ENCODE data around the gene RYR2. TPM values are rescaled to one million over a fixed set of nuclear protein-coding genes. Genes with fewer than 3 reads are reported as not detected.

Gene RYR2
- total RNA-seq, 1 experiment from 2014 or later = 0.03 TPM

GRCh38 chr1:237062976-237063375 is 21.0 kb downstream of the RYR2 start:
- TF ChIP-seq, protein P1, sequence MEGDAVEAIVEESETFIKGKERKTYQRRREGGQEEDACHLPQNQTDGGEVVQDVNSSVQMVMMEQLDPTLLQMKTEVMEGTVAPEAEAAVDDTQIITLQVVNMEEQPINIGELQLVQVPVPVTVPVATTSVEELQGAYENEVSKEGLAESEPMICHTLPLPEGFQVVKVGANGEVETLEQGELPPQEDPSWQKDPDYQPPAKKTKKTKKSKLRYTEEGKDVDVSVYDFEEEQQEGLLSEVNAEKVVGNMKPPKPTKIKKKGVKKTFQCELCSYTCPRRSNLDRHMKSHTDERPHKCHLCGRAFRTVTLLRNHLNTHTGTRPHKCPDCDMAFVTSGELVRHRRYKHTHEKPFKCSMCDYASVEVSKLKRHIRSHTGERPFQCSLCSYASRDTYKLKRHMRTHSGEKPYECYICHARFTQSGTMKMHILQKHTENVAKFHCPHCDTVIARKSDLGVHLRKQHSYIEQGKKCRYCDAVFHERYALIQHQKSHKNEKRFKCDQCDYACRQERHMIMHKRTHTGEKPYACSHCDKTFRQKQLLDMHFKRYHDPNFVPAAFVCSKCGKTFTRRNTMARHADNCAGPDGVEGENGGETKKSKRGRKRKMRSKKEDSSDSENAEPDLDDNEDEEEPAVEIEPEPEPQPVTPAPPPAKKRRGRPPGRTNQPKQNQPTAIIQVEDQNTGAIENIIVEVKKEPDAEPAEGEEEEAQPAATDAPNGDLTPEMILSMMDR (IDR thresholded peaks at IDR 0.05) = no peak
- TF ChIP-seq REST (IDR thresholded peaks at IDR 0.05; ENCODE audit: insufficient read depth in 1 of 2, low read depth in 2 of 2, low read length in 1 of 2) (no peak), SIN3A (IDR thresholded peaks at IDR 0.05; ENCODE audit: borderline replicate concordance, insufficient read depth, low read depth, low read length) (no peak), POLR2AphosphoS5 (IDR thresholded peaks at IDR 0.05; ENCODE audit: low read depth, low read length) (no peak), TCF7L2 (IDR thresholded peaks at IDR 0.05; ENCODE audit: low read depth, low read length) (no peak)
- CTCF ChIA-PET = no interaction called here
- Histone ChIP-seq H3K4me1 (ENCODE audit: control insufficient read depth, insufficient read depth, low read length) (no peaks in the 10 kb centered on the region), H3K27ac (ENCODE audit: low read length) (no peak overlapping the region), H3K36me3 (ENCODE audit: control insufficient read depth, insufficient read depth, low read length) (no peaks in the 10 kb centered on the region), H3K9me3 (ENCODE audit: control insufficient read depth, insufficient read depth, low read depth, low read length) (no peaks in the 10 kb centered on the region), H3K4me3 (ENCODE audit: low read depth in 2 of 2, low read length in 2 of 2) (no peak overlapping the region), H3K27me3 (ENCODE audit: control insufficient read depth, insufficient read depth, low read length) (no peaks in the 10 kb centered on the region)
- in situ Hi-C loops (cut with HindIII; ENCODE audit: low pct_unique_long_range_greater_than_20kb, low sequenced_read_pairs) = no loop called here
- DNase-seq (ENCODE audit: low read depth, low spot score) (no peak), ATAC-seq (no peak)
- BruUV-seq (replicated peaks) = no TSS peak
- intact Hi-C loops (cut with micrococcal nuclease; ENCODE audit: unreplicated experiment) = no loop called here
- POLR2A ChIA-PET = no interaction called here

DNA sequence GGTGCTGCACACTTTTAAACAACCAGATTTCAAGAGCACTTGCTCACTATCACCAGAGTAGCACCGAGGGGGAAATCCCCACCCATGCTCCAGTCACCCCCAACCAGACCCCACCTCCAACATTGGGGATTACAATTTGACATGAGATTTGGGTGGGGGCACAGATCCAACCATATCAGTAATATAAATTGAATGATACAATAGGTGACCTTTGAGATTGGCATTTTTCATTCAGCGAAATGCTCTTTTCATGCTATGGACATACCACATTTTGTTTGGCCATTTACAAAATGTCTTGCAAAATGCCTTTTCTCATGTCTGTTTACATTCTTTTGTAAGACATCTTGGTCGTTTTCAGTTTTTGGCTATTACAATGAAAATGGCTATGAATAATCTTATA is 23.9 kb downstream of the RYR2 start:
- no peaks in the 10 kb centered on the region for H3K9me3 ChIP-seq (ENCODE audit: control insufficient read depth, insufficient read depth, low read depth, low read length)
- BruUV-seq (replicated peaks) = no TSS peak
- ATAC-seq (no peak), DNase-seq (ENCODE audit: low read depth, low spot score) (no peak)
- ChIA-PET POLR2A (no interaction called here), CTCF (no interaction called here)
- intact Hi-C loops (cut with micrococcal nuclease; ENCODE audit: unreplicated experiment) = no loop called here
- no peaks in the 10 kb centered on the region for H3K27me3 ChIP-seq (ENCODE audit: control insufficient read depth, insufficient read depth, low read length)
- no peak overlapping the region for H3K4me3 ChIP-seq (ENCODE audit: low read depth in 2 of 2, low read length in 2 of 2)
- no peak overlapping the region for H3K27ac ChIP-seq (ENCODE audit: low read length)
- in situ Hi-C loops (cut with HindIII; ENCODE audit: low pct_unique_long_range_greater_than_20kb, low sequenced_read_pairs) = no loop called here
- H3K36me3 ChIP-seq (ENCODE audit: control insufficient read depth, insufficient read depth, low read length) = no peaks in the 10 kb centered on the region
- no peaks in the 10 kb centered on the region for H3K4me1 ChIP-seq (ENCODE audit: control insufficient read depth, insufficient read depth, low read length)
- TF ChIP-seq REST (IDR thresholded peaks at IDR 0.05; ENCODE audit: insufficient read depth in 1 of 2, low read depth in 2 of 2, low read length in 1 of 2) (no peak), TCF7L2 (IDR thresholded peaks at IDR 0.05; ENCODE audit: low read depth, low read length) (no peak)

Data from Panc1 (cell line).